Spleen (tissue), 11 donors: ENCODE measurements around the gene DES. TPM values are rescaled to one million over a fixed set of nuclear protein-coding genes. Genes with fewer than 3 reads are reported as not detected.

Experiments
- DNase-seq: peaks from one replicate; pipeline ENCODE4 v3.0.0-alpha.2; 2020
- H3K27ac ChIP-seq, 8 donors: fragments of 200-600 bp; sonication (generic) in 7 of 8; 1 replicate in 4 of 8; 2 replicates in 4 of 8; pipeline versions ENCODE4 v1.5.0 to v1.8.0; 2016 to 2021; ENCODE audit warnings: inconsistent platforms in 4 of 8, mild to moderate bottlenecking in 4 of 8, moderate library complexity in 1 of 8
- H3K27me3 ChIP-seq, 7 donors: fragments of 200-600 bp; sonication (generic) in 6 of 7; replicated peaks in 1 of 7; 1 replicate in 4 of 7; 2 replicates in 3 of 7; pipeline versions ENCODE4 v1.5.0 to v1.8.0; 2016 to 2021; ENCODE audit warnings: inconsistent platforms in 3 of 7, mild to moderate bottlenecking in 1 of 7
- H3K36me3 ChIP-seq, 6 donors: fragments of 200-600 bp; sonication (generic) in 5 of 6; 1 replicate in 4 of 6; 2 replicates in 2 of 6; pipeline versions ENCODE4 v1.5.0 to v1.8.0; 2016 to 2021; ENCODE audit warnings: inconsistent platforms in 2 of 6
- H3K4me1 ChIP-seq, 6 donors: fragments of 200-600 bp; sonication (generic) in 5 of 6; 1 replicate in 3 of 6; 2 replicates in 3 of 6; pipeline versions ENCODE4 v1.5.0 to v1.8.0; 2016 to 2021; ENCODE audit warnings: inconsistent platforms in 3 of 6
- H3K4me3 ChIP-seq, 8 donors: fragments of 200-600 bp; sonication (generic) in 7 of 8; 1 replicate in 4 of 8; 2 replicates in 4 of 8; pipeline versions ENCODE4 v1.5.0 to v1.8.0; 2016 to 2021; ENCODE audit warnings: inconsistent platforms in 4 of 8, mild to moderate bottlenecking in 4 of 8, moderate library complexity in 2 of 8
- H3K9me3 ChIP-seq, 8 donors: fragments of 200-600 bp; sonication (generic) in 7 of 8; 1 replicate in 4 of 8; 2 replicates in 4 of 8; pipeline versions ENCODE4 v1.5.0 to v1.8.0; 2016 to 2021; ENCODE audit warnings: inconsistent platforms in 4 of 8
- POLR2A ChIP-seq, 3 donors: fragments of 450-650 bp; IDR thresholded peaks; one replicate each; pipeline ENCODE4 v1.5.1; 2017; ENCODE audit warnings: antibody characterized with exemption in 3 of 3, mild to moderate bottlenecking in 1 of 3
- POLR2AphosphoS5 ChIP-seq, 3 donors: sonication (generic); formaldehyde crosslinking; IDR thresholded peaks; one replicate each; pipeline ENCODE4 v1.5.1; 2017; ENCODE audit warnings: antibody characterized with exemption in 3 of 3
- WGBS, 5 donors: extraction: QIAGEN DNeasy Blood & Tissue Kit in 3 of 5; methylation state at CpG; one replicate each; pipeline versions ENCODE4 v1.1.5 to v1.1.7; 2013 to 2018; 5-methylcytosine and 5-hydroxymethylcytosine counted together
- intact Hi-C: fragments of 100-400 bp; cut with DNase I; formaldehyde crosslinking; loops from one replicate; pipeline ENCODE4 v1.15.0; 2023; ENCODE audit warnings: low total_unique reads
- polyA plus RNA-seq, 3 donors: library from polyadenylated mRNA; stranded (reverse); fragments of 200-250 nt; gene quantifications; one replicate each; pipeline ENCODE4 v1.2.1, GENCODE V29; 2013
- total RNA-seq, 7 donors: library from RNA; depleted of rRNA in 3 of 7; stranded (reverse); fragments of >200 nt in 3 of 7; fragmentation: NEBNext Ultra II Directional in 4 of 7; extraction: Animal tissue kit (Norgen Biotek cat#: 25700) in 4 of 7; gene quantifications; one replicate each; pipeline versions ENCODE4 v1.1.0 to v1.2.1, GENCODE V29; 2016 to 2021
- TF ChIP-seq, protein P1 (sequence below), 11 experiments: fragments of 200-600 bp in 7 of 11; fragments of 450-650 bp in 4 of 11; sonication (generic) in 4 of 11; IDR thresholded peaks in 8 of 11; conservative IDR thresholded peaks in 3 of 11; 1 replicate in 7 of 11; 2 replicates in 4 of 11; pipeline versions ENCODE4 v1.4.0 to v1.8.0; 2016 to 2021; ENCODE audit warnings: antibody characterized with exemption in 11 of 11, inconsistent platforms in 4 of 11, mild to moderate bottlenecking in 1 of 11
- donor health status: healthy with polysubstance abuse.
- donor health status: DM: no; HTN: no; CAD: no; lungs with moderate emphysema.
- donor health status: DM: no; HTN: no; CAD: no.
- donor health status: Bipolar disorder and iron deficiency.
- donor health status: healthy.
- donor health status: DM: no; HTN: no; CAD: no.
- donor health status: DM: yes; HTN: yes; CAD: no.

The DES gene
- total and polyA plus RNA-seq, 10 donors: 4.3 to 24.7 (median 11.7) TPM

GRCh38 chr2:219448776-219449341 is 30.7 kb downstream of the DES start:
- peak overlapping the region in 4 of 8 donors; percentile 4 to 47 (median 12) for H3K4me3 ChIP-seq

GRCh38 chr2:219449609-219450008 is 31.4 kb downstream of the DES start:
- TF ChIP-seq POLR2A (IDR thresholded peaks at IDR 0.05) (no peak), POLR2AphosphoS5 (IDR thresholded peaks at IDR 0.05) (no peak)
- TF ChIP-seq, protein P1, sequence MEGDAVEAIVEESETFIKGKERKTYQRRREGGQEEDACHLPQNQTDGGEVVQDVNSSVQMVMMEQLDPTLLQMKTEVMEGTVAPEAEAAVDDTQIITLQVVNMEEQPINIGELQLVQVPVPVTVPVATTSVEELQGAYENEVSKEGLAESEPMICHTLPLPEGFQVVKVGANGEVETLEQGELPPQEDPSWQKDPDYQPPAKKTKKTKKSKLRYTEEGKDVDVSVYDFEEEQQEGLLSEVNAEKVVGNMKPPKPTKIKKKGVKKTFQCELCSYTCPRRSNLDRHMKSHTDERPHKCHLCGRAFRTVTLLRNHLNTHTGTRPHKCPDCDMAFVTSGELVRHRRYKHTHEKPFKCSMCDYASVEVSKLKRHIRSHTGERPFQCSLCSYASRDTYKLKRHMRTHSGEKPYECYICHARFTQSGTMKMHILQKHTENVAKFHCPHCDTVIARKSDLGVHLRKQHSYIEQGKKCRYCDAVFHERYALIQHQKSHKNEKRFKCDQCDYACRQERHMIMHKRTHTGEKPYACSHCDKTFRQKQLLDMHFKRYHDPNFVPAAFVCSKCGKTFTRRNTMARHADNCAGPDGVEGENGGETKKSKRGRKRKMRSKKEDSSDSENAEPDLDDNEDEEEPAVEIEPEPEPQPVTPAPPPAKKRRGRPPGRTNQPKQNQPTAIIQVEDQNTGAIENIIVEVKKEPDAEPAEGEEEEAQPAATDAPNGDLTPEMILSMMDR (IDR thresholded peaks at IDR 0.05 in 8 of 11, conservative IDR thresholded peaks at IDR 0.05 in 3 of 11): no peak
- DNase-seq: no peak
- 81 to 92% (median 84%) methylated on average over 5 of the region's 5 CpGs for WGBS, 5 donors
- Histone ChIP-seq H3K27me3 (peaks cover 0 to 97% (median 32%) of the 10 kb centered on the region in 7 donors), H3K36me3 (no peaks in the 10 kb centered on the region), H3K4me1 (peaks cover 0 to 16% (median 11%) of the 10 kb centered on the region in 6 donors), H3K9me3 (no peaks in the 10 kb centered on the region), H3K4me3 (no peak overlapping the region), H3K27ac (no peak overlapping the region)
- intact Hi-C loops: no loop called here

More at GRCh38 chr2:219448776-219449341, 30.7 kb downstream of the DES start:
- DNase-seq: no peak
- H3K36me3 ChIP-seq: no peaks in the 10 kb centered on the region
- peaks cover 0 to 16% (median 11%) of the 10 kb centered on the region in 6 donors for H3K4me1 ChIP-seq
- 10 to 23% (median 15%) methylated on average over 25 to 51 of the region's 51 CpGs for WGBS, 5 donors
- H3K27me3 ChIP-seq: peaks cover 0 to 97% (median 32%) of the 10 kb centered on the region in 7 donors
- H3K9me3 ChIP-seq: no peaks in the 10 kb centered on the region
- TF ChIP-seq POLR2A (IDR thresholded peaks at IDR 0.05) (no peak), POLR2AphosphoS5 (IDR thresholded peaks at IDR 0.05) (no peak)
- TF ChIP-seq, protein P1 (IDR thresholded peaks at IDR 0.05 in 8 of 11, conservative IDR thresholded peaks at IDR 0.05 in 3 of 11): no peak
- intact Hi-C loops: no loop called here
- H3K27ac ChIP-seq: no peak overlapping the region

DNA sequence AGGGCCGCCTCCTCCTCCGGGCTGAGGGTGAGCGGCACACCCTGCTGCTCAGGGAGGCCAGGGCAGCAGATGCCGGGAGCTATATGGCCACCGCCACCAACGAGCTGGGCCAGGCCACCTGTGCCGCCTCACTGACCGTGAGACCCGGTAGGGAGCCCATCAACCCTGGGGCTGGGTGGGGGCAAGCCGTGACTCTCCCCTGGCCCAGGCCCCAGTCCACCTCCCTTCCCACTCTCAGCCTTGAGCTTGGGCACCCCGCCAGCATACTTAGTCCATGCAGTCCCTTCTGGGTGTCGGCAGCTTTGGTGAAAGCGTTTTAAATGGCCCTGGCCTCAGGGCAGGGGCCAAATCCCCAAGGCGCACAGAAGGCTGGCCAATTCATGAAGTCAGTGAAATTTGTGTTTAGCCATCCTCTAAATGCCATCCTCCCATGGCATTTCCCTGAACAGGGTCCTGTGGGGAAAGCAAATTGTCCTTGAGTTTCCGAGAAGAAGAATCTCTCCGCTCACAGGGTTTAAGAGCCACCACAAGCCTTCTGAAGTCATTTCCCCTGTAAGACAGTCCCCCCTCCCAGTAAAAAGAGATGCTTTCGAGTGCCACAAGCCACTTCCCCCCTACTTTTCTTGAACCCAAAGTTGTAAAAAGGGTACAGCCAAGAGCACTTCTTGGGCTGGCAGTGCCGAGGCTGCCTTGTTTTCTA is 33.6 kb downstream of the DES start:
- H3K9me3 ChIP-seq: no peaks in the 10 kb centered on the region
- TF ChIP-seq, protein P1 (IDR thresholded peaks at IDR 0.05 in 8 of 11, conservative IDR thresholded peaks at IDR 0.05 in 3 of 11): no peak
- no peak for TF ChIP-seq POLR2AphosphoS5 (IDR thresholded peaks at IDR 0.05)
- TF ChIP-seq POLR2A (IDR thresholded peaks at IDR 0.05): no peak
- peaks cover 0 to 81% (median 32%) of the 10 kb centered on the region in 7 donors for H3K27me3 ChIP-seq
- 64 to 85% (median 83%) methylated on average over 11 to 18 of the region's 18 CpGs for WGBS, 5 donors
- no peak overlapping the region for H3K27ac ChIP-seq
- H3K4me1 ChIP-seq: peaks cover 0 to 16% (median 11%) of the 10 kb centered on the region in 6 donors
- H3K36me3 ChIP-seq: no peaks in the 10 kb centered on the region
- H3K4me3 ChIP-seq: no peak overlapping the region
- intact Hi-C loops: no loop called here
- DNase-seq: no peak
